ENCODE measurements around the gene CASTOR1.

DNA sequence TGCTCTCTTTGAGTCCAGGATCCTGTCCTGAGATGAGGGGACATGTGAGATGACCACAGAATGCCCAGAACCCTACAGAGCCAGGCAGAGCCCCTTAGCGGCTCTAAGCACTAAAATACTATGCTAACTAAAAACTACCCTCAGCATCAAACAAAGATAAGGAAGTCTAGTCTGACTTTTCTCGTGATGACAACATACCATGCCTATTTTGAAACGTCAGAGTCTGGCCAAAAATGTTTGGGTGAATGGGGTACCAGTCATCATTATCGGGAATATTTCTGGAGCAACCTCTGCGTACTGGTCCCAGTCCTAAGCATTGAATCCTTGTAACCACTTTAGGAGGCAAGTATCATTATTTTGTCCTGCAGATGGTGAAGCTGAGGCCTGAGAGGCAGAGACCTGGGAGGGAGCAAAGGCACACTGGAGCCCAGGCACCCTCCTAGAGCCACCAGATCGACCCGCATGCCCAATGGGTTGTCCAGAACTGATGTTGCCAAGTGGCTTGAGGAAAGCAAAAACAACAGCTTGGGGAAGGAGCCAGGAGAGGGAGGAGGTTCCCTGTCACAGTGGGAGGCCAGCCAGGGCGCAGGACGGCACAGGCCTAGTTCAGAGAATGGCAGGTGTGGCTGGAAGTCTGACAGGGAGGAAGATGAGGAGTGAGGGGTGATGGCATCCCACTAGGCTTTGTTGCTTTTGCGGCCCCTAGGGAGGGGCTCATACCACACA lies 15.4 kb downstream of the CASTOR1 start:
- TF ChIP-seq, protein P1, sequence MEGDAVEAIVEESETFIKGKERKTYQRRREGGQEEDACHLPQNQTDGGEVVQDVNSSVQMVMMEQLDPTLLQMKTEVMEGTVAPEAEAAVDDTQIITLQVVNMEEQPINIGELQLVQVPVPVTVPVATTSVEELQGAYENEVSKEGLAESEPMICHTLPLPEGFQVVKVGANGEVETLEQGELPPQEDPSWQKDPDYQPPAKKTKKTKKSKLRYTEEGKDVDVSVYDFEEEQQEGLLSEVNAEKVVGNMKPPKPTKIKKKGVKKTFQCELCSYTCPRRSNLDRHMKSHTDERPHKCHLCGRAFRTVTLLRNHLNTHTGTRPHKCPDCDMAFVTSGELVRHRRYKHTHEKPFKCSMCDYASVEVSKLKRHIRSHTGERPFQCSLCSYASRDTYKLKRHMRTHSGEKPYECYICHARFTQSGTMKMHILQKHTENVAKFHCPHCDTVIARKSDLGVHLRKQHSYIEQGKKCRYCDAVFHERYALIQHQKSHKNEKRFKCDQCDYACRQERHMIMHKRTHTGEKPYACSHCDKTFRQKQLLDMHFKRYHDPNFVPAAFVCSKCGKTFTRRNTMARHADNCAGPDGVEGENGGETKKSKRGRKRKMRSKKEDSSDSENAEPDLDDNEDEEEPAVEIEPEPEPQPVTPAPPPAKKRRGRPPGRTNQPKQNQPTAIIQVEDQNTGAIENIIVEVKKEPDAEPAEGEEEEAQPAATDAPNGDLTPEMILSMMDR (IDR thresholded peaks at IDR 0.05), result no peak
- TF ChIP-seq POLR2A (IDR thresholded peaks at IDR 0.05), result no peak

Measured in thyroid gland (tissue), 4 donors.